Measurements from ENCODE around the gene RGMB.

RGMB gene

GRCh38 chr5:98839469-98840383 is 66.3 kb downstream of the RGMB start:
- DNase-seq = no peak

GRCh38 chr5:98840946-98841345 is 67.5 kb downstream of the RGMB start:
- DNase-seq = no peak

- DNase-seq = no peak
Measured at GRCh38 chr5:98843481-98843880, 70.0 kb downstream of the RGMB start.

GRCh38 chr5:98844865-98845264 is 71.4 kb downstream of the RGMB start:
- no peak for DNase-seq

GRCh38 chr5:98845878-98846277 is 72.4 kb downstream of the RGMB start:
- DNase-seq = no peak
